ENCODE results near the gene C3orf22.

C3orf22 gene

DNA sequence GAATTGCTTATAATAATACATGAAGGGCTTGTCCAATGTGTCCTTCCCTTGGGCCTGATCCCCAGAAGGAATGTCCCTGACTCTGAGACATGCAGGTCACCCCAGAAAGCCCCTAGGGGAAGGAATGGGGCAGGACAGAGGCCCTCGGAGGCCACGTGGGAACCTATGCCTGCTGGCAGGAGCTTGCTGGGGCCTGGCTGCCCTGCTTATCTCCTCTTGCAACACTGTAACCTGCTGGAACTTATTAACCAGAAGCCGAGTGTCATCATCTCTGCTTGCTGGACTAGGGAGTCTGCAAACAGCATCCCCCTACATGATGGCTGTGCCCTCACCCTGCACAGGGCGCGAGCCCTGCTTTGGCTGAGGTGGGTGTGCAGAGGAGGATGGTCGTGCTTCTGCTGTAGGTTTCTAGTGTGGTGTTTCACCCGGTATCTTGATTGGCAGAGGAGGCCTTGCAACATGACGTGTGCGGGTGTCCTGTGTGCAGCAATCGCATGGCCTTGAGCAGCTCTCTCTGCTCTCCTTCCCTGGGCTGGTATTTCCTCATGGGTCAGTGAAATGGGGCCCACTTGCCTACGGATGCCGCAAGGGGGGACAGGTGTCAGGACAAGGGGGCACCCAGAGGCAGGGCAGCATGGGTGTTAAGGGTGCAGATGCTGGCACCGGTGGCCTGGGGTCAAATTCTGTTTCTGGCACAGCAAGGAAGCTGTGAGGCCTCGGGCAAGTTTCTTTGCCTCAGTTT, 29.8 kb downstream of the C3orf22 start:
- in situ Hi-C loops (cut with MboI; ENCODE audit: low sequenced_read_pairs): no loop called here

DNA sequence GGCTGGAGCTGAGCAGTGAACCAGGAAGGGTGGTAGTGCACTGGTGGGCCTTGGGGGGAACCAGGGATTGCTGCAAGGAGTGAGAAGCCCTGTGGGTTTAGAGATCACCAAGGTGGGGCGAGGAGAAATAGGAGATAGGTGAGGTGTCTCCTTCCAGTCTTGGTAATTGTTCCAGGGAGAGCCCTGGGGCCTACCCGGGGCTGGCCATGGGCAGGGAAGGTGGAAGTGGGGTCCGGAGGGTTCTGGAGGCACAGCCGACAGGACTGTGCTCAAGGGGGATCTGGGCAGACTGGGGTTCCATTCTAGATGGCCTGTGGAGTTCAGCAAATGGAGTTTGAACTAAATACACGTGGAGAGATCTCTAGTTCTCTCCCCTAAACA, 30.3 kb downstream of the C3orf22 start:
- in situ Hi-C loops (cut with MboI; ENCODE audit: low sequenced_read_pairs): no loop called here

DNA sequence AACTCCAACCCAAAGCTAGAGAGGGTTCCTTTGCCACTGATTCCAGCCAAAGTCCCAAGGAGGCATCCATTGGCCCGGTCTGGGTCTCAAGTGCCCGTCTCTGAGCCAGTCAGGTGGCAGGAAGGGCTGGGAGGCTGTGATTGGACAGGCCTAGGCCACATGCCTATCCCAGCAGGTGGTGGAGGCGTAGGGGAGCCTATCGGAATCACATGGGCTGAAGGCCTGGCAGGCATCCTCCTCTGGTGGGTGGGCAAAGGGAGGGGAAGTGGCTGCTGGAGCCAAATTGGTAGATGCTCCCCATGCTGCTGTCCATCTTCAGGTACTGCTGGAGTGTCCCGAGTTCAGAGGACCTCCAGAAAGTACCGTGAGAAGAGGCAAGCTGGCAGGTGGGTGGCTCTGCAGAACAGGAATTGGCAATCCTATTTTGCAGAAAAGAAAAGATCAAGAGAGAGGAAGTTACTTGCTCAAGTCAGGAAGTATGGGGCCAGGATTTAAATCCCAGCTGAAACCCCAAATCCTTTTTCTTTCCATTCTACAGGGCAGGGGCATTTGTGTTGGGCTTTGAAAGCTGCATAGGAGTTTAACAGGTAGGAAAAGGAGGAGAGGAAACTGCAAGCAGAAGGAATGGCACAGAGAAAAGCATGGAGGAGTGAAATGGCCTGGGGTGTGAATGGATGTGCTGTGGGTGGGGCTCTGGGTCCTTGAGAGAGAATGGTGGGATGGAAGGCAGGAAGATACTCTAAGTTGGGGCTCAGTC, 31.1 kb downstream of the C3orf22 start:
- in situ Hi-C loops (cut with MboI; ENCODE audit: low sequenced_read_pairs): no loop called here

DNA sequence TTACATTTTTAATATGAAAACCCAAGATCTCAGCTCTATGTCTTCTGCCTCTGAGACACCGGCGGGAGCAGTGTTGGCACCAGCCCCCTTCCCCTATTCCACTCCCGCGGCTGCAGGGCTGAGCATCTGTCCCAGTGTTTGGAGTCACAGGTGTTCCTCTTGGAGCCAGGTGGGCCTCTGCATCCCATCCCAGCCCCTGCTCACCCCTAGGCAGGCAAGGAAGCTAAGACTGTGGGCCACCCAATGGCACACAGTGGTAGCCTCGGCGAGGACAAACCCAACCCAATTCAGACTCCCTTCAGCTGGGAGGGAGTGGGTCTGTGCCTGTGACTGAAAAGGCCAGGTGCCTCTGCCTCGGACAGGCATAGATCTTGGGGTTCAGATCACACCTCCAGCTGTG, 31.7 kb downstream of the C3orf22 start:
- in situ Hi-C loops (cut with MboI; ENCODE audit: low sequenced_read_pairs): no loop called here

DNA sequence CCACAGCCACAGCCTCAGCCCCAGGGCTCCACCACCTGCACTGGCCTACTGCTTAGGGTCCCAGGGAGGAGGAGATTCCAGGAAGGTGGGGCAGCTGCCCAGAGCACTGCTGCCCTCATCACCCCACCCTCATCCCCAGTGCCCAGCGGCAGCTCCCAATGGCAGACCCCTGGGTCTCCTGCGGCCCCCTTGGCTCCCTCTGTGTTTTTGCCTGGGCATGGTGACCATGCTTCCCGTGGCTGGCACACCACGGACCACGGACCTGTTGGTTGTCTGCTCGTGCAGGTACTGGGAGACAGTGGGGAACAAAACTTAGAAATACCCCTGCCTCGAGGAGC, 32.1 kb downstream of the C3orf22 start:
- in situ Hi-C loops (cut with MboI; ENCODE audit: low sequenced_read_pairs): no loop called here

DNA sequence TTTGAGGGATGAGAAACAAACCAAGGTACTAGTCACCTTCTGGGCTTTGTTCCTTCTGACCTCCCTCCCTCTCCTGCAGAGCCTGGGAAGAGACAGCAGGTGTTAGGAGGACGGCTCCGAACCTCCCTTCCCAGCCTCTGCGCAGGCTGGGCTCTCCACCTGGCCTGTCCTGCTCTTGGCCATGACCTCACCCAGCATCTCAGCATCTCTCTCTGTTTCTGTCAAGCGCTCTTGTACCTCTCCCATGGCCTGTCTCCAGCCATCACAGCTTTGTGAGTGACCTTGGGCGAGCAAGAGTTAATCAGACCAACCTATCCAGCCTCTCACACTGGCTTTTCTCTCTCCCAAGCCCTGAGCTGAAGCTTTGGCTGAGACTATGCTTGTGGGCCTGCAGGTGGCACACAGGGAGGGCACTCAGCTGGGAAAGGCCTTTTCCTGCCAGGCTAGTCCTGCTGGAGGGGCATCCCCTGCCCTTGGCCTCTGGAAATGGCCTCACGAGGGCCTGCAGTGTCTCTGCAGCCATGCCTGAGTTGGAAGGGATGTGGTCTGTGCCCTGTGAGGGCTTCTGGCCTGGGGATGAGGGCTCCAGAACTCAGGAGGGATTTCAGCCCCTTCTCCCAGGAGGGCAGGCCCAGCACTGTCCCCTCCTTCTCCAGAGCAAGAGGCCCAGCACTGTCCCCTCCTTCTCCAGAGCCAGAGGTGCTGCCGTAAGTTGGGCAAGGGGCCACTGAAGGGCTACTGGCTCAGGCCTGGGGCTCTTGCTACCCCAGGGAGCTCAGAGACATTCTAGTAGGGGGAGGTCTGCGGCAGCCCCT, 32.7 kb downstream of the C3orf22 start:
- in situ Hi-C loops (cut with MboI; ENCODE audit: low sequenced_read_pairs): no loop called here

DNA sequence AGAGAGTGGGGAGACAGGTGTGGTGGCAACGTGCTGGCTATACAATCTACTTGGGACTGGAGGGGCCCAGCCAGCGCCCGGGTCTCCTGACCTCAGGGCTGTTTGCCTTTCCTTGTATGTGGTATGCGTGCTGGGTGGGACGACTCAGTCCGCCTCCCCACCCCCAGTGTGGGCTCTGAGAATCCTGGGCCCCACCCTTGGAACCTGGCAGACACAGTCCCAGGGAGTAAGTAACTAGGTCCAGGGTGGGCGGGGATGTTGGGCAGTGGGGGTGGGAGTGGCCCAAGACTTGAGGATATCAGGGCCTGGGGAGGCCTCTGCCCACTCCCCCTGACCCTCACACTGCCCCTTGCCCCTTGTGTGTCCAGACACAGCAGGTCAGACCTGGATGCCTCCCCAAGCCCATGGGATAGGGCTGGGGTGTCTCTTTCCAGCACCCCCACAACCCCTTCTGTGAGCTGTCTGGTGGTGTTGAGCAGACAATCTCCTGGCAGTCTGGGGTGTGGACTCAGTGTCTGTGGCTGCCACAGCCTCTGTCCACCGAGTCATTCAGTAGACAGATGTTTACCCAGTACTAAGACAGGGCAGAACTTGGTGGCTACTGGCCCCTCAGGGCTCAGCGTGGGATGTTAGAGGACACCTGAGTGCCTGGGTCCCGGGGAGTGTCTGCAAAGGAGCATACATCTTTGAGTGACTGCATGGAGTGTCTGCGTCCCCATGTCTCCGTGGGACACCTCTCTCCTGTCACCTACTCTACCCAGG, 33.5 kb downstream of the C3orf22 start:
- in situ Hi-C loops (cut with MboI; ENCODE audit: low sequenced_read_pairs): no loop called here

DNA sequence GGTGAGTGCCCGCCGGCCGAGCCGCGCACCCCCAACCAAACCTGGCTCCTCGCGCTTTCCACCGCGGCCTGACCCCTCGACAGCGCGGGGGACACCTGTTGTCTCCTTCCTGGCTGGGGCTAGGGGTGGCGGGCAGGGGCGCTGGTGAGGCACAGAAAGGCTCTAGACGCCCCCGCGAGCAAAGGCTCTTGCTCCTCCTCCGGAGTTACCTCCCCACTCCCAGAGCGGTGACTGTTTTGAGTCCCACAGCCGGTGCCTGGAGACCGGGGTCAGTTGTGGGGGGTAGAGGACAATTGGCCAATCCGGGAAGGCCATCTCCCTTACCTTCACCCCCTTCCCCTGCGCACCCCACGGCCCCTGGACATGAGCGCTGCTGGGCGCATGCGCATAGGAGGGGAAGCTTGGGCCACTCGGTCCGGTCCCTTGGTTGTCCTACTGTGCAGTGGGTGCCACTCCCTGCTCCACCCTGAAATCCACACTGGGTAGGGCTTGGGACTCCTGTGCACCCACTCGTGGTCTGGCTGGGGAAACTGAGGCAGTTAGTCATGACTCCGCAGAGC, 34.2 kb downstream of the C3orf22 start:
- in situ Hi-C loops (cut with MboI; ENCODE audit: low sequenced_read_pairs): no loop called here

DNA sequence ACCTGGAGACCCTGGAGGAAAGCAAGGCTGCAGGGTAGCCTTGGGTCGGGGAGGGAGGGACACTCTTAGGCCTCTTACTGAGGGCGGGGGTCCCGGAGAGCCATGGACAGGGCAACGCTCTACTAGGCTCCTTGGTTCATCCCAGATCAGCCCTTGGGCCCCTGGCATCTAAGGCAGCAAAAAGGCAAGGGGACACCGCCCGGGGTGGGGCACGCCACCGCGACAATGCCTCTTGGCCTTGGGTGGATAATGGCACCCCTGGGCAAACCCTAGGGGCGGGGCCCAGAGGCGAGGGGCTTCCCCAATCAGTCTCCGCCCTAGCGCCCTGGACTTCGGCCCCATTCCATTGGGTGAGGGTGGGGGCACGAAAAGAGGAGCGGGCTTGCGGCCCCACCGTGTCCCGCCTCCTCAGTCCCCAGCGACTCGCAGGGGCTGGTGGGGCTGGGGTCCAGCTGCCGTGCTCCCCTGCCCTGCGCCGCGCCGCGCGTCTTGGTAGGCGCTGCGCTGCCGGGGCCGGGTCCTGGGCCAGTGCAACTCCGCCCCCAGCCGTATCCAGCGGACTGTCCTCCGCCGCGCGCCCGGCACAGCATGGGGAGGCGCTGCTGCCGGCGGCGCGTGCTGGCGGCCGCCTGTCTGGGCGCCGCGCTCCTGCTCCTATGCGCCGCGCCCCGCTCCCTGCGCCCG, 34.8 kb downstream of the C3orf22 start, which contains the start of gene CHST13:
Gene CHST13 (plus strand): TSS at position 411 of the 684 bp plus-strand sequence. CDS start 178 bp downstream, at position 589.
- in situ Hi-C loops (cut with MboI; ENCODE audit: low sequenced_read_pairs): no loop called here

DNA sequence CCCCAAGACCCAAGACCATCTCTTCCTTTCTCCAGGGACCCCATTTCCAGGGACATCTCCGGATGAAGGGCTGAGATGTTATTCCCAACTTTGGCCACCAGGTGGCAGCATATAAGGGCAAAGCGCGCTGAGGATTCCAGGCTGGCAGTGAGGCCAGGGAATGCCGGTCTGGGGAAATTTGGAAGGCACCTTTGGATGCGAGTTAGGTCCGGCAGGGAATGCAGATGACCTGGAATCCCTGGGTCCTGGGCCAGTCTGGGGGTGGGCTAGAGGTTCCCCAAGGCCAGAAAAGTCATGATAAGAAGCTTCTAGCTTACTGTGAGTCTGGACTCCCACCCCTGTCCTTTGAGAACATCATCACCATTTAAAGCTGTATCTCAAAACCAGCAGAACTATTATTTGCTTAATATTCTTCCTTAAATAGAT, 36.4 kb downstream of the C3orf22 start:
- in situ Hi-C loops (cut with MboI; ENCODE audit: low sequenced_read_pairs): no loop called here

DNA sequence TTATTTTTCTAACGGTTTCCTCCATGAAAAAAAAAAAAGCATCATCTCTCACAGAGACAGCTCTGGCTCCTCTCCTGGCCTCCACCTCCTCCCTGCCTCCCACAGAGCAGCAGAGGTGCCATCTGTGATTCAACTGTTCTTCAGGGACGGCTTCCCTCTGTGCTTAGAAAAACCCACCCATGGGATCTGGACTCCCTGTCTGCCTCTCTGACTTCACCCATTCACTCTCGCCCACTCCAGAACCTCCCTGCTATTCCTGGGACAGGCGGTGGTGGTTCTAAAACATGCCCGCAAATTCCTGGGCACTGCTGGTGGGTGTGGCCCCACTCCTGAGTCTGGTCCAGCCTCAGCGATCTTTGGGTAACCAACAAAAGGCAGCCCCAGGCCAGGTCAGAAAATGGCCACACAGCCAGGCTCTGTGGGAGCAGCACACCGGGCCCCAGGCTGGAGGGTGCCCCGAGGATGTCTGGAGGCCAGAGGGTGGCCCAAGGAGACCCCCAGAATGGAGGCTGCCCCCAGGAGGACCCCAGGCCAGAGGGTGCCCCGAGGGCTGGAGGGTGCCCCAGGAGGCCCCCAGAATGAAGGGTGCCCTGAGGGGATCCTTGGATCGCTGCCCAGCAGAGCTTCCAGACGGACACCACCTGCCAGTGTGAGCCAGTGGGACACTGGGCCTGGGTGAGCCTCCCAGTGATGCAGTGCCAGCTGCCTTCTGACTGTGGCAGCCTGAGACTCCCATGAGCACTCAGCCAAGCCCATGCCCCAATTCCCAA, 37.4 kb downstream of the C3orf22 start:
- in situ Hi-C loops (cut with MboI; ENCODE audit: low sequenced_read_pairs): no loop called here

DNA sequence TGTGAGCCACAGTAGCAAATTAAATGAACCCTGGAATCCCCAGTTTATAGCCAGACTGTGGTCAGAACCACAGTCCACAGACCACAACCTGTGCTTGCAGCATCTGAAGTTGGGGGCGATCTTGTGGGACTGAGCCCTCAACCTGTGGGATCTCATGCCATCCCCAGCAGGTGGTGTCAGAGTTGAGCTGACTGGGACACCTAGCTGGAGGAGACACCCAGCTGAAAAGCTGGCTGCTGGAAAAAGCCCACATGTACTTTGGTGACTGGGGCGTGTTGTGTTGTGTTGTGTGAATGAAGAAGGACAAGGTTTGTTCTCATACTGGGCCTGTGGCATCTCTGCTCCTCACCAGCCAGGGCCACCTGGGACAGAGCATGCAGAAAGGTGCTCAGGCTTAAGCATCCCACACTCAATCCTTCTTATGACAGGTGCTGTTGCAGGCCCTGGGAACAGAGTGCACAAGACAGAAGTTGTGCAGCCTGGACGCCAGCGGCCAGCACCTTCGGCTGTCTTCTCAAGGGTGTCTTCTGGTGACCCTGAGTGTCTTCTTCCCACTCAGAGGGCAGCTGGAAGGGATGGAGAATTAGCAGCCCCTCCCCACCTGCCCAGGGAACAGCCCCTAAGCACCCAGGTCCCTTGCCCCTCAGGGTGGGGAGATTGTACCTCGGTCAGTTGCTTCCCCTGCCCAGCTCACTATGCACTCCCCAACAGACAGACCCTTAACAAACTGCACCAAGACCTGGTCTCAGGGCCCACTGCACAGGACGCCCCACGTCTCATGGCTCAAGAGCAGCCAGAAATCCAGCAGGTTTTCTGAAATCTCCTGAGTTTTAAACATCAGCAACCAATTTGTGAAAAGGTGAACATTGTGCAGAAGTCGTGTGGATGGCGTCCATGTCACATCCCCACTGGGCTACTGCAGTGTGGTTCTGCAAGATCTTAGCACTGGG, 39.0 kb downstream of the C3orf22 start:
- in situ Hi-C loops (cut with MboI; ENCODE audit: low sequenced_read_pairs): no loop called here

DNA sequence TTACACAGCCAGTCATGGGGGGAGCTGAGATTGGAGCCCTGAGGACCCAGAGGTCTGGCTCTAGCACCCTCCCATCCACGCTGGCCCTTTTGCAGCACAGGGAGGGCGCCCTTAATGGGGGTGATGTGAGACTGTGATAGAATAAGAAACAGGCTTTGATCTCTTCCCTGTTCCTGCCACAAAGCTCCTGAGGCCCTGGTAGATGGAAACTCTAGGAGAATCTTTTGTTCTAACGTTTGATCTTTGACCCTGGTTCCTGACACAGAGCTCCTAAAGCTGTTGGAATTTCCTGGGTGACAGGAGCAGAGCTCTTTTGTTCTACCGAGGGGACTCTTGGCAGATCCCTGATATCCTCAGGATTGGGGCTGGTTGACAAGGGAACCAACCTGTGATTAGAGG, 40.0 kb downstream of the C3orf22 start:
- in situ Hi-C loops (cut with MboI; ENCODE audit: low sequenced_read_pairs): no loop called here

DNA sequence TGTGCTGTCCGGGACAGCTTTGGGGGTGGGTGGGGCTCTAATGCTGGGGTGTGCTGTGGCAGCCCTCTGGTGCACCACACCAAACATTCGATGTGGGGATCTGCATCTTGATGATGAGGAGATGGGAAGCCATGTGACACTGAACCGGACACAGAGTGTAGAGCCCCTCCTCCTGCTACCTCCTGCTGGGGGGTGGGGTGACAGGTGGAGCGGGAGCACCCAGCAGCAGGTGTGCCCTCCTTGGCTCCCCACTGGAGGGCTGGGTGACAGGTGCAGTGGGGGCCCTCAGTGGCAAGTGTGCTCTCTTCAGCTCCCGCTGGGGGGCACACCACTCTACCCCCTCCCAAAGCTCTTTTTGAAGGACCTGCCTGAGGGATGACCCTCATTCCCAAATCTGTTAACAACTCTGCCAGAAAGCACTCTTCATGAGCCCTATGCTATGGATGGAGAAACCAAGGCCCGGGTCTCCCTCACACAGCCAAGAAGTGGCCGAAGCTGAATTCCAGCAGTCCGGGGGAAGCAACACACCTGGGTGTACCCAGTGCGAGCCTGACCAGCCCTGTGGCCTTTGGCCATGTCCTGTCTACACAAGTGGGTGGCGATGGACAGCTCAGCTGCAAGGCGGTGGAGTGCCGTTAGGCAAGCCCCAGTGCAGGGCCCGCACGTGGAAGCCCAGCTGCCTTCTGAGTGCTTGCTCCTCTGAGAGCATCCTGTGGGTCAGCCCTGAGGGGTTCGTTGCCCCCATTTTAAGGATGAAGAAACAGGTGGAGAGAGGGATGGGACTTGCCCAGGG, 40.5 kb downstream of the C3orf22 start:
- in situ Hi-C loops (cut with MboI; ENCODE audit: low sequenced_read_pairs): no loop called here

DNA sequence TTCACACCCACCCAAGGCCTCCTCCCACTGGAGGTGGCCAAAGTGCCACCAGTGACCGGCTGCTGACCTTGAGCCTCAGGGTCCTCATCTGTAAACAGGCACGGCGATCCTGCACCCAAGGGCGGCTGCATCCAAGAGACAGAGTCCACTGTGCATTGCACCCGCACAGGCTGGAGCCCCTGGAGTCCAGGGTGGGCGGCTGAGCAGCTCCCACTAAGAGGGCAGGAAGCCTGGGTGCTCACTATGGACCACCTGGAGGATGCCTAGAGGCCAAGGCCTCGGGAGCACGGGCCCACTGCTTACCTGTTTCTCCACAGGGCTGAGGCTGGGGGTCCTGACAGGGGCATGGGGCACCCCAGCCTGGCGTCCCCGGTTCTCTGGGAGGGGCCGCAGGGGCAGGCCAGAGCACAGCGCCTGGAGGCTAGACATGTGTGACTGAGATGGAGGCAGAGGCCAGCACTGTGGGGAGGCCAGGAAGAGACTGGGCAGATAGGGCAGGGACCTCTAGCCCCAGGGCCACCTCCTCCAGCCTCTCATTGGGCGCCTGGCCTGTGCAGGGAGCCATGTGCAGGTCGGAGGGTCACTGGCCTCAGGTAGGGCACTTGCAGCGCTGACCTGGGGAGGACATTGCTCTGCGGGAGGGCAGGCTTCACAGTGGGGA, 41.3 kb downstream of the C3orf22 start, which contains the start of gene UROC1:
Gene UROC1 (minus strand): TSS at position 483 of the 661 bp plus-strand sequence. CDS start 54 bp downstream, at position 429.
- in situ Hi-C loops (cut with MboI; ENCODE audit: low sequenced_read_pairs): no loop called here

DNA sequence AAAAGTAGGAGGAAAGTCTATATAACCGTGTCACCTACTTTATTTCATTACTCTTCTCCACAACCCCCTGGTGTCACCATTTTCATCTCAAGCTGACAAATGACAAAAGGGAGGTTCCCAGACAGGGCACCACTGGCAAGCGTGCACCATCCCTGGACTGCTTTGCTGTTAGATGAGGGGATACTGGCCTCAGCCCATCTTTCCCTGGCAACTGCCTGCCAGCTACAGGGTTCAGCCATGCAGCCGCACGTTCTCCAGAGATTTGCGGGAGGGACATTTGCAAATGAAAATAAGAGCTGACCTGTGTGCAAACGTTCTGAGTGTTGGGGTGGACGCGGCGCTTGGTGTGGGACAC, 41.8 kb downstream of the C3orf22 start:
- in situ Hi-C loops (cut with MboI; ENCODE audit: low sequenced_read_pairs): no loop called here
